ENCODE results near the gene SIX3. TPM values are rescaled to one million over a fixed set of nuclear protein-coding genes. Genes with fewer than 3 reads are reported as not detected.

The SIX3 gene
- polyA plus RNA-seq, 2 of the 4 experiments (the other 2 are of a cell fraction), result 0.22 to 0.59 TPM

DNA sequence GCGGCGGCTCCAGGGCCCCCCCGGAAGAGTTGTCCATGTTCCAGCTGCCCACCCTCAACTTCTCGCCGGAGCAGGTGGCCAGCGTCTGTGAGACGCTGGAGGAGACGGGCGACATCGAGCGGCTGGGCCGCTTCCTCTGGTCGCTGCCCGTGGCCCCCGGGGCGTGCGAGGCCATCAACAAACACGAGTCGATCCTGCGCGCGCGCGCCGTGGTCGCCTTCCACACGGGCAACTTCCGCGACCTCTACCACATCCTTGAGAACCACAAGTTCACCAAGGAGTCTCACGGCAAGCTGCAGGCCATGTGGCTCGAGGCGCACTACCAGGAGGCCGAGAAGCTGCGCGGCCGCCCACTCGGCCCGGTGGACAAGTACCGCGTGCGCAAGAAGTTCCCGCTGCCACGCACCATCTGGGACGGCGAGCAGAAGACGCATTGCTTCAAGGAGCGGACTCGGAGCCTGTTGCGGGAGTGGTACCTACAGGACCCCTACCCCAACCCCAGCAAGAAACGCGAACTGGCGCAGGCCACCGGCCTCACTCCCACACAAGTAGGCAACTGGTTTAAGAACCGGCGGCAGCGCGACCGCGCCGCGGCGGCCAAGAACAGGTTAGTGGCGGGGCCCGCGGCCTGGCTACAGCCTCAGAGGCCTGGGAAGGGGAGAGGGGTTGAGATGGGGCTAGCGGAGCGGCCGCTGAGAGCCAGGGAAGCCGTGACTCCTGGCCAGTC is 965 bp downstream of the SIX3 start:
- Histone ChIP-seq H3K4me1 (peaks cover 17% of the 10 kb centered on the region), H3K4me2 (peak overlapping the region; percentile 98; the same call in 2 of the 3 replicates), H3K27ac (peak overlapping the region in 1 of 2 experiments; percentile 76; a peak in 2 of 6 replicates), H3K4me3 (no peak overlapping the region; the same call in 2 of the 3 replicates), H3K9me3 (no peaks in the 10 kb centered on the region)
- FAIRE-seq (no peak), DNase-seq (ENCODE audit: low read depth in 1 of 2, low spot score in 1 of 2) (no peak), ATAC-seq (no peak)
- TF ChIP-seq EHF (CRISPR knock-in tag; IDR thresholded peaks at IDR 0.05) (no peak), HES2 (IDR thresholded peaks at IDR 0.05) (no peak), SREBF2 (IDR thresholded peaks at IDR 0.05) (no peak), POLR2A (IDR thresholded peaks at IDR 0.05; ENCODE audit: low read length) (no peak), CBX8 (IDR thresholded peaks at IDR 0.05) (no peak), GATA3 (IDR thresholded peaks at IDR 0.05; ENCODE audit: borderline replicate concordance) (no peak), FOSL2 (IDR thresholded peaks at IDR 0.05) (no peak), FOSL2 (CRISPR knock-in tag; IDR thresholded peaks at IDR 0.05) (no peak), MAZ (IDR thresholded peaks at IDR 0.05; ENCODE audit: borderline replicate concordance, low read depth, low read length) (no peak), EP300 (IDR thresholded peaks at IDR 0.05) (no peak), NFE2L2 (conservative IDR thresholded peaks at IDR 0.05; ENCODE audit: low read length) (no peak)
- TF ChIP-seq, protein P1, sequence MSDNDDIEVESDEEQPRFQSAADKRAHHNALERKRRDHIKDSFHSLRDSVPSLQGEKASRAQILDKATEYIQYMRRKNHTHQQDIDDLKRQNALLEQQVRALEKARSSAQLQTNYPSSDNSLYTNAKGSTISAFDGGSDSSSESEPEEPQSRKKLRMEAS (IDR thresholded peaks at IDR 0.05), result no peak
- WGBS (ENCODE audit: missing lambda C conversion rate), result 89% methylated on average over 69 of the region's 69 CpGs
- POLR2A ChIA-PET, result no interaction called here
- CTCF ChIA-PET, result interaction anchor here (1.0 to 2.9 kb wide), 2 partner anchors 8 to 13 kb away, joined by 3 to 18 read pairs; no protein-coding TSS in a partner anchor

GRCh38 chr2:44943031-44943692 is 1.7 kb downstream of the SIX3 start:
- H3K4me3 ChIP-seq, result no peak overlapping the region
- no peak for DNase-seq (ENCODE audit: low read depth in 1 of 2, low spot score in 1 of 2)
- no peak for ATAC-seq
- 94% methylated on average over 36 of the region's 36 CpGs for WGBS (ENCODE audit: missing lambda C conversion rate)
- TF ChIP-seq EP300 (IDR thresholded peaks at IDR 0.05) (no peak), MAZ (IDR thresholded peaks at IDR 0.05; ENCODE audit: borderline replicate concordance, low read depth, low read length) (no peak), FOXS1 (CRISPR knock-in tag; IDR thresholded peaks at IDR 0.05) (no peak), ZFP36 (IDR thresholded peaks at IDR 0.05; ENCODE audit: borderline replicate concordance, partially characterized antibody) (no peak)
- TF ChIP-seq, protein P2, sequence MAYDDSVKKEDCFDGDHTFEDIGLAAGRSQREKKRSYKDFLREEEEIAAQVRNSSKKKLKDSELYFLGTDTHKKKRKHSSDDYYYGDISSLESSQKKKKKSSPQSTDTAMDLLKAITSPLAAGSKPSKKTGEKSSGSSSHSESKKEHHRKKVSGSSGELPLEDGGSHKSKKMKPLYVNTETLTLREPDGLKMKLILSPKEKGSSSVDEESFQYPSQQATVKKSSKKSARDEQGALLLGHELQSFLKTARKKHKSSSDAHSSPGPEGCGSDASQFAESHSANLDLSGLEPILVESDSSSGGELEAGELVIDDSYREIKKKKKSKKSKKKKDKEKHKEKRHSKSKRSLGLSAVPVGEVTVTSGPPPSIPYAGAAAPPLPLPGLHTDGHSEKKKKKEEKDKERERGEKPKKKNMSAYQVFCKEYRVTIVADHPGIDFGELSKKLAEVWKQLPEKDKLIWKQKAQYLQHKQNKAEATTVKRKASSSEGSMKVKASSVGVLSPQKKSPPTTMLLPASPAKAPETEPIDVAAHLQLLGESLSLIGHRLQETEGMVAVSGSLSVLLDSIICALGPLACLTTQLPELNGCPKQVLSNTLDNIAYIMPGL (CRISPR knock-in tag; IDR thresholded peaks at IDR 0.05; ENCODE audit: borderline replicate concordance), result no peak
- TF ChIP-seq, protein P3, sequence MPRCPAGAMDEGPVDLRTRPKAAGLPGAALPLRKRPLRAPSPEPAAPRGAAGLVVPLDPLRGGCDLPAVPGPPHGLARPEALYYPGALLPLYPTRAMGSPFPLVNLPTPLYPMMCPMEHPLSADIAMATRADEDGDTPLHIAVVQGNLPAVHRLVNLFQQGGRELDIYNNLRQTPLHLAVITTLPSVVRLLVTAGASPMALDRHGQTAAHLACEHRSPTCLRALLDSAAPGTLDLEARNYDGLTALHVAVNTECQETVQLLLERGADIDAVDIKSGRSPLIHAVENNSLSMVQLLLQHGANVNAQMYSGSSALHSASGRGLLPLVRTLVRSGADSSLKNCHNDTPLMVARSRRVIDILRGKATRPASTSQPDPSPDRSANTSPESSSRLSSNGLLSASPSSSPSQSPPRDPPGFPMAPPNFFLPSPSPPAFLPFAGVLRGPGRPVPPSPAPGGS (IDR thresholded peaks at IDR 0.05), result no peak
- ChIA-PET CTCF (interaction anchor here (1.0 to 2.9 kb wide), 3 partner anchors 7 to 463 kb away, joined by 3 to 18 read pairs (median 3); no protein-coding TSS in a partner anchor), POLR2A (no interaction called here)
- no peaks in the 10 kb centered on the region for H3K9me3 ChIP-seq
- peaks cover 16% of the 10 kb centered on the region for H3K4me1 ChIP-seq
- H3K4me2 ChIP-seq, result no peak overlapping the region
- FAIRE-seq, result no peak
- no peak overlapping the region for H3K27ac ChIP-seq

GRCh38 chr2:44943693-44944101 is 2.2 kb downstream of the SIX3 start:
- DNase-seq (ENCODE audit: low read depth in 1 of 2, low spot score in 1 of 2) (no peak), ATAC-seq (no peak), FAIRE-seq (no peak)
- POLR2A ChIA-PET, result no interaction called here
- CTCF ChIA-PET, result interaction anchor here (1.0 to 2.9 kb wide), 2 partner anchors 12 to 464 kb away, joined by 3 to 18 read pairs; no protein-coding TSS in a partner anchor
- WGBS (ENCODE audit: missing lambda C conversion rate), result 84% methylated on average over 10 of the region's 10 CpGs
- TF ChIP-seq GATA3 (IDR thresholded peaks at IDR 0.05; ENCODE audit: borderline replicate concordance) (no peak), KDM5A (IDR thresholded peaks at IDR 0.05) (no peak), ZFP36 (IDR thresholded peaks at IDR 0.05; ENCODE audit: borderline replicate concordance, partially characterized antibody) (no peak)
- Histone ChIP-seq H3K4me3 (no peak overlapping the region), H3K27ac (no peak overlapping the region), H3K4me1 (peaks cover 16% of the 10 kb centered on the region), H3K9me3 (no peaks in the 10 kb centered on the region), H3K4me2 (no peak overlapping the region)
